Liver (tissue), 9 donors: ENCODE results near the gene KIRREL3. TPM values are rescaled to one million over a fixed set of nuclear protein-coding genes. Genes with fewer than 3 reads are reported as not detected.

Source experiments
- DNase-seq: peaks from one replicate; pipeline ENCODE4 v3.0.0-alpha.2; 2017; ENCODE audit warnings: low spot score
- H3K27ac ChIP-seq, 2 donors: one replicate each; pipeline ENCODE4 v1.7.0; 2013; ENCODE audit warnings: inconsistent platforms in 2 of 2, low read length in 2 of 2, control low read depth in 1 of 2, low read depth in 1 of 2, mild to moderate bottlenecking in 1 of 2
- H3K27me3 ChIP-seq, 4 donors: one replicate each; pipeline versions ENCODE4 v1.6.1 to v1.7.0; 2013; ENCODE audit warnings: low read length in 3 of 4, inconsistent platforms in 1 of 4, mild to moderate bottlenecking in 1 of 4, moderate library complexity in 1 of 4; ENCODE audit not compliant: control insufficient read depth in 4 of 4, insufficient read depth in 4 of 4
- H3K36me3 ChIP-seq, 4 donors: one replicate each; pipeline versions ENCODE4 v1.6.1 to v1.7.0; 2013; ENCODE audit warnings: low read length in 3 of 4, mild to moderate bottlenecking in 3 of 4, low read depth in 1 of 4, moderate library complexity in 1 of 4; ENCODE audit not compliant: control insufficient read depth in 4 of 4, insufficient read depth in 3 of 4
- H3K4me1 ChIP-seq, 4 donors: one replicate each; pipeline versions ENCODE4 v1.6.1 to v1.7.0; 2013; ENCODE audit warnings: low read length in 3 of 4, mild to moderate bottlenecking in 3 of 4, moderate library complexity in 1 of 4; ENCODE audit not compliant: control insufficient read depth in 4 of 4, insufficient read depth in 4 of 4
- H3K4me3 ChIP-seq, 3 donors: one replicate each; pipeline versions ENCODE4 v1.6.1 to v1.7.0; 2013; ENCODE audit warnings: low read length in 3 of 3, control low read depth in 1 of 3, low read depth in 1 of 3, mild to moderate bottlenecking in 1 of 3
- H3K9ac ChIP-seq, 2 donors: one replicate each; pipeline ENCODE4 v1.7.0; 2013; ENCODE audit warnings: low read length in 2 of 2, mild to moderate bottlenecking in 2 of 2, moderate library complexity in 2 of 2, control low read depth in 1 of 2, low read depth in 1 of 2
- H3K9me3 ChIP-seq, 4 donors: one replicate each; pipeline versions ENCODE4 v1.6.1 to v1.7.0; 2013; ENCODE audit warnings: low read length in 3 of 4; ENCODE audit not compliant: control insufficient read depth in 4 of 4
- EGR1 ChIP-seq, 2 donors: IDR thresholded peaks; 2 replicates each; pipeline ENCODE4 v1.6.1; 2016 to 2018; ENCODE audit warnings: antibody characterized with exemption in 2 of 2, low read depth in 2 of 2
- FOXA1 ChIP-seq: IDR thresholded peaks from 2 replicates; pipeline ENCODE4 v1.6.1; 2016; ENCODE audit warnings: antibody characterized with exemption
- FOXA2 ChIP-seq: IDR thresholded peaks from 2 replicates; pipeline ENCODE4 v1.6.1; 2016; ENCODE audit warnings: antibody characterized with exemption
- GABPA ChIP-seq, 2 donors: IDR thresholded peaks in 1 of 2; conservative IDR thresholded peaks in 1 of 2; 2 replicates each; pipeline ENCODE4 v1.6.1; 2016; ENCODE audit warnings: antibody characterized with exemption in 2 of 2, mild to moderate bottlenecking in 1 of 2, moderate library complexity in 1 of 2
- HNF4A ChIP-seq, 2 donors: conservative IDR thresholded peaks; 2 replicates each; pipeline ENCODE4 v1.6.1; 2016; ENCODE audit warnings: antibody characterized with exemption in 2 of 2, mild to moderate bottlenecking in 2 of 2
- HNF4G ChIP-seq: IDR thresholded peaks from 2 replicates; pipeline ENCODE4 v1.6.1; 2016; ENCODE audit warnings: antibody characterized with exemption
- JUND ChIP-seq, 2 donors: IDR thresholded peaks; 2 replicates each; pipeline ENCODE4 v1.6.1; 2016; ENCODE audit warnings: antibody characterized with exemption in 2 of 2
- NR2F2 ChIP-seq: IDR thresholded peaks from 2 replicates; pipeline ENCODE4 v1.6.1; 2016; ENCODE audit warnings: antibody characterized with exemption
- RAD21 ChIP-seq, 2 donors: IDR thresholded peaks; 2 replicates each; pipeline ENCODE4 v1.6.1; 2016; ENCODE audit warnings: antibody characterized with exemption in 2 of 2, mild to moderate bottlenecking in 2 of 2
- RXRA ChIP-seq, 2 donors: IDR thresholded peaks; 2 replicates each; pipeline ENCODE4 v1.6.1; 2017 to 2018; ENCODE audit warnings: antibody characterized with exemption in 2 of 2, mild to moderate bottlenecking in 1 of 2
- SP1 ChIP-seq: IDR thresholded peaks from 2 replicates; pipeline ENCODE4 v1.6.1; 2018; ENCODE audit warnings: antibody characterized with exemption, mild to moderate bottlenecking
- TAF1 ChIP-seq: conservative IDR thresholded peaks from 2 replicates; pipeline ENCODE4 v1.6.1; 2016; ENCODE audit warnings: antibody characterized with exemption, mild to moderate bottlenecking
- YY1 ChIP-seq: IDR thresholded peaks from 2 replicates; pipeline ENCODE4 v1.6.1; 2016; ENCODE audit warnings: antibody characterized with exemption, mild to moderate bottlenecking
- WGBS: extraction: QIAGEN DNeasy Blood & Tissue Kit; methylation state at CpG from one replicate; pipeline ENCODE4 v1.1.7; 2013; 5-methylcytosine and 5-hydroxymethylcytosine counted together
- polyA plus RNA-seq, 2 donors: library from polyadenylated mRNA; stranded (reverse) in 1 of 2; unstranded in 1 of 2; fragments of 200-250 nt in 1 of 2; fragments of >200 nt in 1 of 2; fragmentation: Nextera tagmentation in 1 of 2; extraction: Ambion mirVana in 1 of 2; gene quantifications; one replicate each; pipeline versions ENCODE4 v1.2.1 to v1.2.3, GENCODE V29; 2013 to 2015
- total RNA-seq, 2 donors: library from RNA; depleted of rRNA; stranded (reverse); fragments of >200 nt; gene quantifications; one replicate each; pipeline ENCODE4 v1.2.3, GENCODE V29; 2014
- TF ChIP-seq, protein P1 (sequence below): fragments of 150-350 bp; IDR thresholded peaks from 2 replicates; pipeline ENCODE4 v1.5.1; 2017; ENCODE audit warnings: improper control_type of control experiment, low read depth, low read length; ENCODE audit not compliant: missing input control
- TF ChIP-seq, protein P2 (sequence below): IDR thresholded peaks from 2 replicates; pipeline ENCODE4 v1.6.1; 2016; ENCODE audit warnings: antibody characterized with exemption
- TF ChIP-seq, protein P3 (sequence below): IDR thresholded peaks from 2 replicates; pipeline ENCODE4 v1.6.1; 2016; ENCODE audit warnings: antibody characterized with exemption
- TF ChIP-seq, protein P4 (sequence below): IDR thresholded peaks from 2 replicates; pipeline ENCODE4 v1.6.1; 2016; ENCODE audit warnings: antibody characterized with exemption, mild to moderate bottlenecking
- TF ChIP-seq, protein P5 (sequence below): IDR thresholded peaks from 2 replicates; pipeline ENCODE4 v1.6.1; 2016; ENCODE audit warnings: antibody characterized with exemption
- donor health status: healthy.
- donor health status: healthy.
- donor health status: healthy.
- donor health status: healthy.
- donor health status: healthy.

Gene KIRREL3
- total and polyA plus RNA-seq, 4 donors = 0.03 to 0.29 (median 0.08) TPM; not detected in 1

DNA sequence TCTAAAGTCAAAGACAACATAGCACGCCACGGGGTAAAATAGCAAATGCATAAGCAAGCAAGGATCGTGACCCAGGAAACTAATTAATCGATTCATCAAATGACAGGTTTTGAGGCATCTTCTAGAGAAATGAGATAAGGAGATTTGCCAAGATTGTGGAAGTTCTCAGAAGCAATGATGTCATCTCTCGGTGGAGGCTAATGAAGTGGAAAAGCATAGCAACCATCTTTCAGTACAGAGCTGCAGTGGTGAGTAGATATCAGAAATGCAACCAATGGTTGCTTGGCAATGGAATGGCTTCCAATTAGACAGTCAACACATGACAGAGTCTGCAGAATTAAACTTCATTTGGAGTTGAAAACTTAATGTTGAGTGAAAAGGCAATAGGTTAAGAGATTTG lies 116.0 kb downstream of the KIRREL3 start:
- DNase-seq = no peak

DNA sequence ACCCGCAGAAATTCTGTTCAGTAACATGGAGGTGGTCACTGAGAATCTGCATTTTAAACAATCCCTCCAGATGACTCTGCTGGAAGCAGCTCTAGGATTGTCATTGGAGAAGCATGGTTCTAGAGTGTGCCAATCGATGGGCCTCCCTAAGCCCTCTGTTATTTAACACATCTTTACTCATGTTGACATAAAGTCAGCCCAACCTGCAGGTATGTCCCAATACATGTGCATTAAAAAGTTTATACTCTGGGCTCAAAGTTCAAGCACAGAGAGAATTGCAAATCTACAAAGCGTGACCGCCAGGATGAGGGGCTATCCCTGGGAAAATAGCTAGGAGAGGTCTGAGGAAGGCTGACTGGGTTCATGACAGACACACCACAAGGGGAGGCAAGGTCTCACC lies 116.4 kb downstream of the KIRREL3 start:
- H3K27ac ChIP-seq = no peak overlapping the region
- no peaks in the 10 kb centered on the region for H3K36me3 ChIP-seq
- no peaks in the 10 kb centered on the region for H3K4me1 ChIP-seq
- no peaks in the 10 kb centered on the region for H3K27me3 ChIP-seq
- DNase-seq = no peak
- no peaks in the 10 kb centered on the region for H3K9me3 ChIP-seq
- H3K9ac ChIP-seq = no peak overlapping the region
- WGBS = 51% methylated on average over 4 of the region's 4 CpGs
- TF ChIP-seq, protein P1, sequence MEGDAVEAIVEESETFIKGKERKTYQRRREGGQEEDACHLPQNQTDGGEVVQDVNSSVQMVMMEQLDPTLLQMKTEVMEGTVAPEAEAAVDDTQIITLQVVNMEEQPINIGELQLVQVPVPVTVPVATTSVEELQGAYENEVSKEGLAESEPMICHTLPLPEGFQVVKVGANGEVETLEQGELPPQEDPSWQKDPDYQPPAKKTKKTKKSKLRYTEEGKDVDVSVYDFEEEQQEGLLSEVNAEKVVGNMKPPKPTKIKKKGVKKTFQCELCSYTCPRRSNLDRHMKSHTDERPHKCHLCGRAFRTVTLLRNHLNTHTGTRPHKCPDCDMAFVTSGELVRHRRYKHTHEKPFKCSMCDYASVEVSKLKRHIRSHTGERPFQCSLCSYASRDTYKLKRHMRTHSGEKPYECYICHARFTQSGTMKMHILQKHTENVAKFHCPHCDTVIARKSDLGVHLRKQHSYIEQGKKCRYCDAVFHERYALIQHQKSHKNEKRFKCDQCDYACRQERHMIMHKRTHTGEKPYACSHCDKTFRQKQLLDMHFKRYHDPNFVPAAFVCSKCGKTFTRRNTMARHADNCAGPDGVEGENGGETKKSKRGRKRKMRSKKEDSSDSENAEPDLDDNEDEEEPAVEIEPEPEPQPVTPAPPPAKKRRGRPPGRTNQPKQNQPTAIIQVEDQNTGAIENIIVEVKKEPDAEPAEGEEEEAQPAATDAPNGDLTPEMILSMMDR = no peak
- TF ChIP-seq TAF1 = no peak
- TF ChIP-seq, protein P2, sequence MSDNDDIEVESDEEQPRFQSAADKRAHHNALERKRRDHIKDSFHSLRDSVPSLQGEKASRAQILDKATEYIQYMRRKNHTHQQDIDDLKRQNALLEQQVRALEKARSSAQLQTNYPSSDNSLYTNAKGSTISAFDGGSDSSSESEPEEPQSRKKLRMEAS = no peak
- TF ChIP-seq, protein P3, sequence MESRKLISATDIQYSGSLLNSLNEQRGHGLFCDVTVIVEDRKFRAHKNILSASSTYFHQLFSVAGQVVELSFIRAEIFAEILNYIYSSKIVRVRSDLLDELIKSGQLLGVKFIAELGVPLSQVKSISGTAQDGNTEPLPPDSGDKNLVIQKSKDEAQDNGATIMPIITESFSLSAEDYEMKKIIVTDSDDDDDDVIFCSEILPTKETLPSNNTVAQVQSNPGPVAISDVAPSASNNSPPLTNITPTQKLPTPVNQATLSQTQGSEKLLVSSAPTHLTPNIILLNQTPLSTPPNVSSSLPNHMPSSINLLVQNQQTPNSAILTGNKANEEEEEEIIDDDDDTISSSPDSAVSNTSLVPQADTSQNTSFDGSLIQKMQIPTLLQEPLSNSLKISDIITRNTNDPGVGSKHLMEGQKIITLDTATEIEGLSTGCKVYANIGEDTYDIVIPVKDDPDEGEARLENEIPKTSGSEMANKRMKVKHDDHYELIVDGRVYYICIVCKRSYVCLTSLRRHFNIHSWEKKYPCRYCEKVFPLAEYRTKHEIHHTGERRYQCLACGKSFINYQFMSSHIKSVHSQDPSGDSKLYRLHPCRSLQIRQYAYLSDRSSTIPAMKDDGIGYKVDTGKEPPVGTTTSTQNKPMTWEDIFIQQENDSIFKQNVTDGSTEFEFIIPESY = no peak
- no peak for TF ChIP-seq FOXA2
- no peak for TF ChIP-seq YY1
- no peak for TF ChIP-seq SP1
- no peak for TF ChIP-seq JUND (IDR thresholded peaks at IDR 0.05)
- TF ChIP-seq HNF4A (conservative IDR thresholded peaks at IDR 0.05) = no peak
- no peak for TF ChIP-seq RXRA (IDR thresholded peaks at IDR 0.05)
- no peak for TF ChIP-seq NR2F2
- TF ChIP-seq HNF4G = no peak
- TF ChIP-seq, protein P4, sequence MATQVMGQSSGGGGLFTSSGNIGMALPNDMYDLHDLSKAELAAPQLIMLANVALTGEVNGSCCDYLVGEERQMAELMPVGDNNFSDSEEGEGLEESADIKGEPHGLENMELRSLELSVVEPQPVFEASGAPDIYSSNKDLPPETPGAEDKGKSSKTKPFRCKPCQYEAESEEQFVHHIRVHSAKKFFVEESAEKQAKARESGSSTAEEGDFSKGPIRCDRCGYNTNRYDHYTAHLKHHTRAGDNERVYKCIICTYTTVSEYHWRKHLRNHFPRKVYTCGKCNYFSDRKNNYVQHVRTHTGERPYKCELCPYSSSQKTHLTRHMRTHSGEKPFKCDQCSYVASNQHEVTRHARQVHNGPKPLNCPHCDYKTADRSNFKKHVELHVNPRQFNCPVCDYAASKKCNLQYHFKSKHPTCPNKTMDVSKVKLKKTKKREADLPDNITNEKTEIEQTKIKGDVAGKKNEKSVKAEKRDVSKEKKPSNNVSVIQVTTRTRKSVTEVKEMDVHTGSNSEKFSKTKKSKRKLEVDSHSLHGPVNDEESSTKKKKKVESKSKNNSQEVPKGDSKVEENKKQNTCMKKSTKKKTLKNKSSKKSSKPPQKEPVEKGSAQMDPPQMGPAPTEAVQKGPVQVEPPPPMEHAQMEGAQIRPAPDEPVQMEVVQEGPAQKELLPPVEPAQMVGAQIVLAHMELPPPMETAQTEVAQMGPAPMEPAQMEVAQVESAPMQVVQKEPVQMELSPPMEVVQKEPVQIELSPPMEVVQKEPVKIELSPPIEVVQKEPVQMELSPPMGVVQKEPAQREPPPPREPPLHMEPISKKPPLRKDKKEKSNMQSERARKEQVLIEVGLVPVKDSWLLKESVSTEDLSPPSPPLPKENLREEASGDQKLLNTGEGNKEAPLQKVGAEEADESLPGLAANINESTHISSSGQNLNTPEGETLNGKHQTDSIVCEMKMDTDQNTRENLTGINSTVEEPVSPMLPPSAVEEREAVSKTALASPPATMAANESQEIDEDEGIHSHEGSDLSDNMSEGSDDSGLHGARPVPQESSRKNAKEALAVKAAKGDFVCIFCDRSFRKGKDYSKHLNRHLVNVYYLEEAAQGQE = no peak
- no peak for TF ChIP-seq GABPA (IDR thresholded peaks at IDR 0.05 in 1 of 2, conservative IDR thresholded peaks at IDR 0.05 in 1 of 2)
- no peak for TF ChIP-seq RAD21 (IDR thresholded peaks at IDR 0.05)
- TF ChIP-seq EGR1 (IDR thresholded peaks at IDR 0.05; ENCODE audit: low read depth in 2 of 2) = no peak
- TF ChIP-seq, protein P5, sequence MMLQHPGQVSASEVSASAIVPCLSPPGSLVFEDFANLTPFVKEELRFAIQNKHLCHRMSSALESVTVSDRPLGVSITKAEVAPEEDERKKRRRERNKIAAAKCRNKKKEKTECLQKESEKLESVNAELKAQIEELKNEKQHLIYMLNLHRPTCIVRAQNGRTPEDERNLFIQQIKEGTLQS = no peak
- no peak for TF ChIP-seq FOXA1
- H3K4me3 ChIP-seq = no peak overlapping the region

More for the DNA sequence above, 116.0 kb downstream of the KIRREL3 start:
- Histone ChIP-seq H3K27ac (no peak overlapping the region), H3K9ac (no peak overlapping the region), H3K4me3 (no peak overlapping the region), H3K4me1 (no peaks in the 10 kb centered on the region), H3K27me3 (no peaks in the 10 kb centered on the region), H3K36me3 (no peaks in the 10 kb centered on the region), H3K9me3 (no peaks in the 10 kb centered on the region)
- 56% methylated on average over 5 of the region's 5 CpGs for WGBS
- TF ChIP-seq RAD21 (IDR thresholded peaks at IDR 0.05) = no peak
- TF ChIP-seq EGR1 (IDR thresholded peaks at IDR 0.05; ENCODE audit: low read depth in 2 of 2) = no peak
- TF ChIP-seq, protein P3 = no peak
- TF ChIP-seq GABPA (IDR thresholded peaks at IDR 0.05 in 1 of 2, conservative IDR thresholded peaks at IDR 0.05 in 1 of 2) = no peak
- no peak for TF ChIP-seq NR2F2
- TF ChIP-seq SP1 = no peak
- no peak for TF ChIP-seq JUND (IDR thresholded peaks at IDR 0.05)
- TF ChIP-seq HNF4A (conservative IDR thresholded peaks at IDR 0.05) = no peak
- TF ChIP-seq HNF4G = no peak
- TF ChIP-seq RXRA (IDR thresholded peaks at IDR 0.05) = no peak
